Thyroid gland (tissue), 4 donors: ENCODE results near the gene UQCR11.

Experiments
- CTCF ChIP-seq, 6 experiments: fragments of 200-600 bp in 3 of 6; fragments of 450-650 bp in 3 of 6; sonication (generic) in 3 of 6; IDR thresholded peaks; one replicate each; pipeline ENCODE4 v1.5.1; 2016 to 2019; ENCODE audit warnings: antibody characterized with exemption in 6 of 6, mild to moderate bottlenecking in 2 of 6, inconsistent platforms in 1 of 6, moderate library complexity in 1 of 6
- POLR2A ChIP-seq, 2 donors: fragments of 450-650 bp; IDR thresholded peaks; one replicate each; pipeline ENCODE4 v1.6.1; 2017; ENCODE audit warnings: antibody characterized with exemption in 2 of 2, mild to moderate bottlenecking in 2 of 2, moderate library complexity in 1 of 2

- TF ChIP-seq CTCF (IDR thresholded peaks at IDR 0.05) (no peak), POLR2A (IDR thresholded peaks at IDR 0.05) (no peak)
These were observed 3.3 kb upstream of the UQCR11 start for GRCh38 chr19:1608359-1609102.
